Activated CD4-positive, alpha-beta T cell treated with anti-CD3 and anti-CD28 coated beads for 36 hours (primary cell): Measurements from ENCODE around the gene DMPK. TPM values are rescaled to one million over a fixed set of nuclear protein-coding genes. Genes with fewer than 3 reads are reported as not detected.

Source experiments
- ATAC-seq: fragments of 200-7000 bp; cut with Tn5 transposase; one replicate; pipeline ENCODE4 v1.10.0; 2021; ENCODE audit warnings: mild to moderate bottlenecking, moderate library complexity
- CTCF ChIA-PET: fragments of 350-600 bp; sonication (Branson Sonifier 250); formaldehyde crosslinking; loops from one replicate; lab custom pipeline; 2021; ENCODE audit warnings: antibody characterized with exemption; lab: Charles Lee
- POLR2A ChIA-PET: fragments of 350-600 bp; sonication (Branson Sonifier 250); formaldehyde crosslinking; loops from one replicate; lab custom pipeline; 2021; ENCODE audit warnings: antibody characterized with exemption, inconsistent platforms; lab: Charles Lee
- DNase-seq: peaks from one replicate; pipeline ENCODE4 v3.0.0-alpha.2; 2020
- H3K27ac Mint-ChIP-seq: one replicate; pipeline ENCODE4 v1.8.0; 2021; ENCODE audit warnings: mixed read lengths
- H3K27me3 Mint-ChIP-seq: one replicate; pipeline ENCODE4 v1.8.0; 2021; ENCODE audit warnings: mixed read lengths
- H3K36me3 Mint-ChIP-seq: one replicate; pipeline ENCODE4 v1.8.0; 2021; ENCODE audit warnings: low read depth, mixed read lengths
- H3K4me1 Mint-ChIP-seq: one replicate; pipeline ENCODE4 v1.8.0; 2021; ENCODE audit warnings: mixed read lengths
- H3K4me3 Mint-ChIP-seq: one replicate; pipeline ENCODE4 v1.8.0; 2021; ENCODE audit warnings: mild to moderate bottlenecking, moderate library complexity, mixed read lengths
- H3K9me3 Mint-ChIP-seq: one replicate; pipeline ENCODE4 v1.8.0; 2021; ENCODE audit warnings: low read depth, mixed read lengths
- intact Hi-C, 2 experiments: fragments of 100-400 bp; cut with DNase I in 1 of 2; cut with micrococcal nuclease in 1 of 2; formaldehyde crosslinking; loops; one replicate each; pipeline versions ENCODE4 v1.14.2 to v1.15.1; 2022 to 2024; cut with DNase I, micrococcal nuclease
- total RNA-seq, 2 experiments: library from RNA; stranded (reverse); gene quantifications; one replicate each; pipeline ENCODE4 v1.2.3, GENCODE V29; 2021

DMPK gene
- total RNA-seq, 2 experiments from 2014 or later: 15.0 to 19.4 TPM

- CTCF ChIA-PET: interaction anchor here (1.2 kb wide), 1 partner anchor 23 kb away, joined by 4 read pairs; no protein-coding TSS in a partner anchor
Observed at GRCh38 chr19:45821570-45821969, 39.3 kb upstream of the DMPK start.

GRCh38 chr19:45821103-45821521 is 38.8 kb upstream of the DMPK start:
- peaks cover 25% of the 10 kb centered on the region for H3K36me3 Mint-ChIP-seq
- H3K27me3 Mint-ChIP-seq: no peaks in the 10 kb centered on the region

More at GRCh38 chr19:45821570-45821969, 39.3 kb upstream of the DMPK start:
- Mint-ChIP-seq H3K4me1 (peaks cover 3% of the 10 kb centered on the region), H3K36me3 (peaks cover 27% of the 10 kb centered on the region), H3K9me3 (no peaks in the 10 kb centered on the region), H3K4me3 (no peak overlapping the region), H3K27me3 (no peaks in the 10 kb centered on the region), H3K27ac (no peak overlapping the region)
- intact Hi-C loops: no loop called here
- POLR2A ChIA-PET: no interaction called here
- ATAC-seq: no peak
- no peak for DNase-seq

GRCh38 chr19:45820413-45821102 is 38.3 kb upstream of the DMPK start:
- DNase-seq (no peak), ATAC-seq (no peak)
- Mint-ChIP-seq H3K27me3 (no peaks in the 10 kb centered on the region), H3K4me1 (peaks cover 5% of the 10 kb centered on the region), H3K27ac (no peak overlapping the region), H3K9me3 (no peaks in the 10 kb centered on the region), H3K4me3 (no peak overlapping the region), H3K36me3 (peaks cover 25% of the 10 kb centered on the region)
- POLR2A ChIA-PET: interaction anchor here (0.6 kb wide), 1 partner anchor 97 kb away, joined by 3 read pairs; no protein-coding TSS in a partner anchor
- intact Hi-C loops: no loop called here
- CTCF ChIA-PET: interaction anchor here (1.2 kb wide), 1 partner anchor 22 kb away, joined by 4 read pairs; no protein-coding TSS in a partner anchor

More at GRCh38 chr19:45821103-45821521, 38.8 kb upstream of the DMPK start:
- no peak overlapping the region for H3K27ac Mint-ChIP-seq
- DNase-seq: no peak
- POLR2A ChIA-PET: no interaction called here
- intact Hi-C loops: no loop called here
- H3K4me1 Mint-ChIP-seq: peaks cover 3% of the 10 kb centered on the region
- CTCF ChIA-PET: interaction anchor here (1.2 kb wide), 1 partner anchor 22 kb away, joined by 4 read pairs; no protein-coding TSS in a partner anchor
- no peaks in the 10 kb centered on the region for H3K9me3 Mint-ChIP-seq
- no peak for ATAC-seq
- H3K4me3 Mint-ChIP-seq: no peak overlapping the region

GRCh38 chr19:45819769-45820168 is 37.5 kb upstream of the DMPK start:
- Mint-ChIP-seq H3K4me1 (peaks cover 7% of the 10 kb centered on the region), H3K27me3 (no peaks in the 10 kb centered on the region), H3K36me3 (peaks cover 26% of the 10 kb centered on the region), H3K4me3 (no peak overlapping the region), H3K9me3 (no peaks in the 10 kb centered on the region), H3K27ac (no peak overlapping the region)
- intact Hi-C loops: loop anchor here in 1 of 2 experiments (10.0 kb wide), 1 partner anchor 195 kb away; no protein-coding TSS in a partner anchor
- ChIA-PET POLR2A (no interaction called here), CTCF (interaction anchor here (0.7 kb wide), 1 partner anchor 165 kb away, joined by 3 read pairs; no protein-coding TSS in a partner anchor)
- no peak for DNase-seq
- no peak for ATAC-seq

GRCh38 chr19:45817725-45818301 is 35.5 kb upstream of the DMPK start:
- ATAC-seq: no peak
- CTCF ChIA-PET: interaction anchor here (0.6 to 2.6 kb wide), 14 partner anchors 9 to 185 kb away, joined by 3 to 16 read pairs (median 6); partner anchors contain the start of genes SIX5 and SYMPK
- Mint-ChIP-seq H3K4me1 (peaks cover 7% of the 10 kb centered on the region), H3K27me3 (peaks cover 6% of the 10 kb centered on the region), H3K36me3 (peaks cover 24% of the 10 kb centered on the region), H3K4me3 (no peak overlapping the region), H3K9me3 (no peaks in the 10 kb centered on the region), H3K27ac (no peak overlapping the region)
- intact Hi-C loops: loop anchor here (1.0 to 10.0 kb wide), 8 partner anchors 25 to 447 kb away; partner anchors contain the start of gene DMWD (in 1 of the 2)
- no peak for DNase-seq
- POLR2A ChIA-PET: interaction anchor here (0.6 kb wide), 1 partner anchor 107 kb away, joined by 3 read pairs; no protein-coding TSS in a partner anchor

GRCh38 chr19:45817010-45817724 is 34.9 kb upstream of the DMPK start:
- Mint-ChIP-seq H3K27me3 (peaks cover 10% of the 10 kb centered on the region), H3K36me3 (peaks cover 24% of the 10 kb centered on the region), H3K4me1 (peaks cover 7% of the 10 kb centered on the region), H3K27ac (no peak overlapping the region), H3K9me3 (no peaks in the 10 kb centered on the region), H3K4me3 (no peak overlapping the region)
- POLR2A ChIA-PET: interaction anchor here (1.0 kb wide), 1 partner anchor 48 kb away, joined by 4 read pairs; the partner anchor contains the start of gene SIX5
- DNase-seq: peak; percentile 99
- ATAC-seq: peak; percentile 100
- intact Hi-C loops: loop anchor here (1.0 to 10.0 kb wide), 8 partner anchors 24 to 448 kb away; partner anchors contain the start of gene DMWD (in 1 of the 2)
- CTCF ChIA-PET: interaction anchor here (0.5 to 2.6 kb wide), 40 partner anchors 9 to 1138 kb away, joined by 3 to 16 read pairs (median 5); partner anchors contain the start of genes CCDC61, EML2, GIPR and QPCTL

- peaks cover 24% of the 10 kb centered on the region for H3K36me3 Mint-ChIP-seq
- POLR2A ChIA-PET: interaction anchor here (1.0 kb wide), 1 partner anchor 48 kb away, joined by 4 read pairs; the partner anchor contains the start of gene SIX5
- CTCF ChIA-PET: interaction anchor here (0.5 to 2.6 kb wide), 36 partner anchors 8 to 1139 kb away, joined by 3 to 16 read pairs (median 5); partner anchors contain the start of genes CCDC61, GIPR, QPCTL and SIX5
- H3K9me3 Mint-ChIP-seq: no peaks in the 10 kb centered on the region
- no peak for ATAC-seq
- intact Hi-C loops: loop anchor here (1.0 to 10.0 kb wide), 8 partner anchors 24 to 449 kb away; partner anchors contain the start of gene DMWD (in 1 of the 2)
- peaks cover 10% of the 10 kb centered on the region for H3K27me3 Mint-ChIP-seq
- no peak for DNase-seq
- no peak overlapping the region for H3K4me3 Mint-ChIP-seq
- peaks cover 7% of the 10 kb centered on the region for H3K4me1 Mint-ChIP-seq
- no peak overlapping the region for H3K27ac Mint-ChIP-seq
Observed at GRCh38 chr19:45816236-45817009, 34.1 kb upstream of the DMPK start.

GRCh38 chr19:45815481-45816216 is 33.4 kb upstream of the DMPK start:
- CTCF ChIA-PET: interaction anchor here (1.1 to 2.6 kb wide), 4 partner anchors 9 to 21 kb away, joined by 3 to 15 read pairs (median 8); no protein-coding TSS in a partner anchor
- no peak for ATAC-seq

GRCh38 chr19:45814851-45815480 is 32.7 kb upstream of the DMPK start, which contains the start of gene RSPH6A:
RSPH6A (minus strand) TSS chr19:45815308; CDS start chr19:45815176, 132 bp downstream.
- CTCF ChIA-PET: interaction anchor here (0.6 to 1.4 kb wide), 3 partner anchors 11 to 68 kb away, joined by 3 to 7 read pairs (median 5); no protein-coding TSS in a partner anchor
- H3K36me3 Mint-ChIP-seq: peaks cover 17% of the 10 kb centered on the region

More at GRCh38 chr19:45815481-45816216, 33.4 kb upstream of the DMPK start:
- Mint-ChIP-seq H3K27ac (no peak overlapping the region), H3K4me1 (peaks cover 7% of the 10 kb centered on the region), H3K9me3 (no peaks in the 10 kb centered on the region), H3K36me3 (peaks cover 21% of the 10 kb centered on the region), H3K27me3 (peaks cover 10% of the 10 kb centered on the region), H3K4me3 (no peak overlapping the region)
- DNase-seq: no peak
- POLR2A ChIA-PET: no interaction called here
- intact Hi-C loops: loop anchor here (2.0 to 10.0 kb wide), 4 partner anchors 23 to 201 kb away; partner anchors contain the start of gene DMWD (in 1 of the 2)

More at GRCh38 chr19:45814851-45815480, 32.7 kb upstream of the DMPK start, which contains the start of gene RSPH6A:
- H3K27me3 Mint-ChIP-seq: peaks cover 10% of the 10 kb centered on the region
- H3K9me3 Mint-ChIP-seq: no peaks in the 10 kb centered on the region
- peaks cover 7% of the 10 kb centered on the region for H3K4me1 Mint-ChIP-seq
- no peak within 1 kb of the TSS for H3K27ac Mint-ChIP-seq
- POLR2A ChIA-PET: no interaction called here
- DNase-seq (no peak), ATAC-seq (no peak)
- H3K4me3 Mint-ChIP-seq: no peak within 1 kb of the TSS
- intact Hi-C loops: loop anchor here in 1 of 2 experiments (10.0 kb wide), 1 partner anchor 200 kb away; no protein-coding TSS in a partner anchor
